HG03135 (cell line): ENCODE data around the gene PLPP6.

Experiments used
- ATAC-seq: cut with Tn5 transposase; IDR thresholded peaks from one replicate; pipeline ENCODE4 v1.9.1; 2021; ENCODE audit warnings: mild to moderate bottlenecking, moderate library complexity; ENCODE audit not compliant: unreplicated experiment

Gene PLPP6

GRCh38 chr9:4661611-4662010 is 483 bp upstream of the PLPP6 start:
- no peak for ATAC-seq

GRCh38 chr9:4662989-4663792 is 1.1 kb downstream of the PLPP6 start:
- ATAC-seq: peak; percentile 1

GRCh38 chr9:4663956-4664355 is 1.9 kb downstream of the PLPP6 start:
- ATAC-seq: no peak

DNA sequence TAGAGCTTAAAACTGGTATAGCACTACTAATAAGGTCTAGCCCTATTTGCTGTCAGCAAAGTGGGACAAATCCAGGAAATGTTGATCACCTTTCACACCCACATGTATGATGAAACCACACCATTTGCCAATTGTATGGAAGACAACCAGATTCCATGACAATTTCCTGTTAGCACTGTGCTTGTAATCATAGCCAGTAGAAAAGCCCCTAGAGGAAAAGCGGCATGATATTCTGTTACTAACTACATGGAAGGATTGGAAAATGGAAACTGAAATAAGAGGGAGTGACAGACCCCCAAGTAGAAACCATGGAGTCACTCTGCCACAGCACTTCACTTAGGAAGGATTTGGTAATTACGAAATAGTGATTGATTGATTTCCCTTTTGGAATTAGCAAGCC is 3.3 kb downstream of the PLPP6 start:
- ATAC-seq: no peak

DNA sequence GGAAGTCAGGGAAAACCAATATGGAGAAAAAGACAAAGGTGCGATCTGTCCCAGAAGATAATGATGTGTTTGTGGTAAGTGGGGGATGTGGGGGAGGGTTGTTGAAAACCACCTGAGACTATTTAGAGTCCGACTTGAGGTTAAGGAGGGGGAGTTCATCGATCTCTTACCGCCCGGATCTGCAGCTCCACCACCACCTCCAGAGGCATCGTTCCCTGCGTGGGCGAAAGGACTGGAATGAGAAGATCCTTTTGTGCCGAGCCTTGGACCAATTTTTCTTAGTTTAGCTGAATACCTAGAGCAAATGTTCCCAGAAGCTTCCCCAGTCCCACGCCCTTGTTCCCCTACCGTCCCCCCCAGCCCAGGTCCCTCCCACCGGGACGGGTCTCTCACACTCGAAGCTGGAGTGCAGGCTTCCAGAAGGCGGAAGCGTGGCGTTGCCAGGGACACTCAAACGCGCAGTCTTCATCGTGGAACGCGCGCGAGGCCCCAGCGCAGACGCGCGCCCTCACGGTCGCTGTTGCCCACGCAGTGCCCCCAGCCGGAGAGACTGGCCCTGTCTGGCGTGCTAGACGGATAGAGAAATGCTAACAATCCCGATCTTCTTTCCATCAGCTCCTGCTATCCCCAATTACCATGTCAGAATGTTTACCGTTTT is 4.1 kb downstream of the PLPP6 start, which contains the start of gene SPATA6L:
Gene SPATA6L (minus strand): TSS at position 439 of the 658 bp plus-strand sequence. CDS start 230 bp downstream, at position 209.
- no peak for ATAC-seq

- ATAC-seq: no peak
Observed at GRCh38 chr9:4667681-4668080, 5.6 kb downstream of the PLPP6 start.

DNA sequence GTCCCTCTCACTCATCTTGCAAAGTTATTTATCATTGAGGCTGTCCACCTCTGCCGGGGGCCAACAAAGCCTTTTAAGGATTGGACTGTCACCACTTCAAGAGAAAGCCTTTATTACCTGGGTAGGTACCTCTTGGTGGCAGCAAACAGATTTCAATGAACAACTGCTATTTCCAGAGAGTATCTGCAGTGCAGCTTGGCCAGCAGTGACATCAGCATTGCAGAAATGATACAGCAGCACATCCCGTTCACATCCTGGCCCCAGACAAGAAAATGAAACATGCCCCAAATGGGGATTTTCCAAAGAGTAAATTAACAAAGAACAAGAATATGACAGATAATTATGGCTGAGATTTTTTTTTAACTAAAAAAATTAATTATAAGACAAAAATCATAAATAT is 6.5 kb downstream of the PLPP6 start:
- no peak for ATAC-seq

DNA sequence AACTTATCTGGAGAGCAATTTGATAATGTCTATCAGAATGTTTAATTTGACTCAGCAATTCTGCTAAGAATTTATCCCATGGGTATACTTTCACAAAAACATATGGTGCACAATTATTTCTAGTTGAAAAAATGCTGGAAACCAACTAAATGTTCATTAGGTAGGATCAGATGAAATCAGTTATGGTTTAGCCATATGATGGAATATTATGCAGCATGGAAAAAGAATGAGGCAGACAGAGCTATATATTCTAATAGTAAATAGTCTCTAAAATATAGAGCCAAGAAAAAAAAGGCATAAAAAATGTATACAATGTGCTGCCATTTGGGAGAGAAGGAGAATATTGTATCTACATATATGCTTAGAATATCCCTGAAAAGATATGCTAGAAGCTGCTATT is 7.8 kb downstream of the PLPP6 start:
- no peak for ATAC-seq

DNA sequence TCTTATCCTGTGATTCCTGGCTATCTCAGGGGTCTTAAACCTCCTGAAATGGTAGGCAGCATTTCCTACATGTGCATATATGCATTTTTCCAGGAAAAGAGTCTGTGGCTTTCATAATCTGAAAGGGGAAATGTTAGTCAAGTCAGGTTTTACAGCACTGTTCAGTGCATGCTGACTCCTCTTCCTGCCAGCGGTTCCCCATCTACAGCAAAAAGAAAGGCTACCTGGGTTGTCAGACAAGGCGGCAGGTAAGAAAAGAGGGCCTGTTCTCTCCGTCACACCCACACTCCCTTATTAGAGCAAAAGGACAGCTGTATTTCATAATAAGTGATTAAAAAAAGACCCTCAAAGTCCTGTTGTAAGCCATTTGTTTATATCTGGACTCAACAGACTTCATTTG is 8.5 kb downstream of the PLPP6 start:
- no peak for ATAC-seq

- ATAC-seq: no peak
Observed at GRCh38 chr9:4671737-4672136, 9.6 kb downstream of the PLPP6 start.

GRCh38 chr9:4674783-4675182 is 12.7 kb downstream of the PLPP6 start:
- no peak for ATAC-seq

- ATAC-seq: no peak
Observed at GRCh38 chr9:4677392-4677791, 15.3 kb downstream of the PLPP6 start.

- ATAC-seq: peak; percentile 19
Observed at GRCh38 chr9:4678679-4679267, 16.7 kb downstream of the PLPP6 start.

- peak; percentile 96 for ATAC-seq
Observed at GRCh38 chr9:4679268-4680172, 17.4 kb downstream of the PLPP6 start, which contains the start of gene CDC37L1. Gene CDC37L1 (plus strand): TSS chr9:4679569. CDS start chr9:4679768, 199 bp downstream.

DNA sequence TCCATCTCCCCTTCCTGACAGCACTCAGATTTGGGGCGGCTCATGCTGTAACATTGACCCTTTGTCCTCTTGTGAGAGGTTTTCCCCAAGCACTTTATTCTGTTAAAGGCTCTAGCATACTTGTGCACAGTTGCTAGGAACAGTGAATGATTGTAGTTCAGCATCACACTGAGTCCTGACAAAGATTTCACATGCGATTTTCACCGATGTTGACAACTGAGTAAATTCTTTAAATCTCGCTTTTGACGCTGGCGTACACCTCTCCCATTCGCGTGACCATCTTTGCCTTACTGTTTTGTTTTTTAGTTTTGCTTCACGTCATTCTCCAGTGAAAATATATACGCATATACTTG is 18.1 kb downstream of the PLPP6 start:
- peak; percentile 2 for ATAC-seq

DNA sequence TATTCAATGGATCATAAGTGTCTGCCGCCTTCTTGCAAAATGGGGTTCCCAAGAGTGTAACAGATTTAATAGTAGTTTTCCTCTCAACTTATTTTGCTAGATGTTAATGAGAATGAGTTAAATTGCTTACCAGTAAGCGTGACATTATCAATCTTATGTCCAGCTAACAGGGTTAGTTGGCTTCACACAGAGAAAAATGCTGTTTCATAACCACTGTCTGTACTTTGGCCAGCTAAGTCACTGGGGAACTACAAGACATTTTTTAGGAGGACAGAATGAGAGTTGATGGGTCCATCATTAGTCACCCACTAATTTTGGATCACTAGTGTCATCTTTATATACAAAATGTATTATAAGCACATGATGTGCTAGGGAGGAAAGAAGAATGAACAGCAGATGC is 18.7 kb downstream of the PLPP6 start:
- no peak for ATAC-seq

DNA sequence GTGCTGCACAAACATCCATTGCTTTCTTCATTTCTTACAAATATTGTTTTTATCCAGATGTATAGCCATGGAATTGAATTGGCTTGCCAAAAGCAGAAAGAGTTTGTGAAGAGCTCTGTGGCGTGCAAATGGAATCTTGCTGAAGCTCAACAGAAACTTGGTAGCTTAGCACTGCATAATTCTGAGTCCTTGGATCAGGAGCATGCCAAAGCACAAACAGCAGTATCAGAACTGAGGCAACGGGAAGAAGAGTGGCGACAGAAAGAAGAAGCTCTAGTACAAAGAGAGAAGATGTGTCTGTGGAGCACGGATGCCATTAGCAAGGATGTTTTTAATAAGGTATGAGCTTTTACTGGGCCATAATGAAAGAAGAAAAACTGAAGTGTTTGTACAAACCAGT is 22.7 kb downstream of the PLPP6 start:
- ATAC-seq: no peak

DNA sequence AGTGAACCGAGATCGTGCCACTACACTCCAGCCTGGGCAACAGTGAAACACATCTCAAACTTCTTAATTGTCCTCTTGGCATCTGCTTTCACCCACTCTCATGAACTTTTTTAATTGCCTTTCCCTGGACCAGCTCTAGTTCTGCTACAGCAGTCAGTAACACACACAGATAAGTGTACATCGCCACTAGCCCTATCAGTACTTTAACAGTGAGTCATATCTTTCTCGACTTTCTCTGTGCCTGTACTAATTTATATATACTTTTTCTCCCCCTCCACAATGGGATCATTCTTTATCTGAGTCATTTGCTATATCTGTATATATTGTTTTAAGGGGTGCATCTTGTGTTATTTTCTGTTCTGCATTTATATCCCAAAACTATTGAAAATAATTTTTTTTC is 24.0 kb downstream of the PLPP6 start:
- ATAC-seq: no peak

GRCh38 chr9:4686584-4686983 is 24.5 kb downstream of the PLPP6 start:
- no peak for ATAC-seq

DNA sequence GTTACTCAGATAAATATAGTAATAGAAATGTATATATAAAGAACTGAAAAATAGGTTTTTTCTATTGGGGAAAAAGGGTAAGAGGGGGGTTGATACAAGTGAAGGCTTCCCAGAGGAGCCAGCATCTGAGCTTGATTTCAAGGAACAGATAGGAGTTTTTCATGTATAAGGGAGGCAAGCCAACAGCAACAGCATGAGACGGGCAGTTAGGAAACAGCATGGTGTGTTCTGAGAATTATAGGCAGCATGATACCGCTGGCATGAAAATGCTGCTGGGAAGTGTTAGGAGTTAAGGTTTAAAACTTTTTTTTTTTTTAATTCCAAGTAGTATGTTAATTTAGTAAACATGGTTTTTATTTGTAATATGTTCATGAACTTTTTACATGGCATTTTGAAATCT is 26.9 kb downstream of the PLPP6 start:
- ATAC-seq: no peak

GRCh38 chr9:4689687-4690104 is 27.6 kb downstream of the PLPP6 start:
- ATAC-seq: peak; percentile 69
